Parathyroid adenoma (tissue), 2 donors: ENCODE measurements around the gene KRT86.
A peak's percentile ranks its signal among the peaks of the same experiment; 100 is the strongest.

Experiments used
- H2AFZ ChIP-seq: fragments of 300-600 bp; sonication (generic); one replicate; pipeline ENCODE4 v1.7.0; 2017; ENCODE audit warnings: antibody characterized with exemption, mild to moderate bottlenecking
- H3K27ac ChIP-seq: fragments of 300-600 bp; sonication (generic); one replicate; pipeline ENCODE4 v1.7.0; 2017
- H3K27me3 ChIP-seq: fragments of 300-600 bp; sonication (generic); one replicate; pipeline ENCODE4 v1.7.0; 2017; ENCODE audit warnings: low read length; ENCODE audit not compliant: control insufficient read depth, insufficient read depth
- H3K36me3 ChIP-seq: fragments of 300-600 bp; sonication (generic); one replicate; pipeline ENCODE4 v1.7.0; 2017; ENCODE audit warnings: low read length; ENCODE audit not compliant: control insufficient read depth, insufficient read depth
- H3K4me1 ChIP-seq: fragments of 300-600 bp; sonication (generic); one replicate; pipeline ENCODE4 v1.7.0; 2017; ENCODE audit warnings: control low read depth
- H3K4me2 ChIP-seq: fragments of 300-600 bp; sonication (generic); one replicate; pipeline ENCODE4 v1.7.0; 2017; ENCODE audit warnings: low read length
- H3K4me3 ChIP-seq: fragments of 300-600 bp; sonication (generic); one replicate; pipeline ENCODE4 v1.7.0; 2017; ENCODE audit warnings: low read depth, low read length
- H3K79me2 ChIP-seq: fragments of 300-600 bp; sonication (generic); one replicate; pipeline ENCODE4 v1.7.0; 2017; ENCODE audit warnings: control low read depth
- H3K9ac ChIP-seq: fragments of 300-600 bp; sonication (generic); one replicate; pipeline ENCODE4 v1.7.0; 2017; ENCODE audit warnings: mild to moderate bottlenecking
- H3K9me3 ChIP-seq: fragments of 300-600 bp; sonication (generic); one replicate; pipeline ENCODE4 v1.7.0; 2017; ENCODE audit warnings: low read length; ENCODE audit not compliant: control insufficient read depth
- TF ChIP-seq, protein P1 (sequence below): fragments of 300-600 bp; sonication (generic); IDR thresholded peaks from one replicate; pipeline ENCODE4 v1.7.0; 2017; ENCODE audit warnings: antibody characterized with exemption, mild to moderate bottlenecking
- donor health status: primary hyperparathyroidism.

Gene KRT86

GRCh38 chr12:52305921-52306705, 31.7 kb downstream of the KRT86 start:
- Histone ChIP-seq H3K9me3 (no peaks in the 10 kb centered on the region), H3K4me3 (no peak overlapping the region), H3K4me1 (peaks cover 9% of the 10 kb centered on the region), H3K36me3 (no peaks in the 10 kb centered on the region), H3K79me2 (no peaks in the 10 kb centered on the region), H3K9ac (no peak overlapping the region), H3K27me3 (no peaks in the 10 kb centered on the region), H3K4me2 (no peak overlapping the region), H3K27ac (no peak overlapping the region), H2AFZ (no peak overlapping the region)
- TF ChIP-seq, protein P1, sequence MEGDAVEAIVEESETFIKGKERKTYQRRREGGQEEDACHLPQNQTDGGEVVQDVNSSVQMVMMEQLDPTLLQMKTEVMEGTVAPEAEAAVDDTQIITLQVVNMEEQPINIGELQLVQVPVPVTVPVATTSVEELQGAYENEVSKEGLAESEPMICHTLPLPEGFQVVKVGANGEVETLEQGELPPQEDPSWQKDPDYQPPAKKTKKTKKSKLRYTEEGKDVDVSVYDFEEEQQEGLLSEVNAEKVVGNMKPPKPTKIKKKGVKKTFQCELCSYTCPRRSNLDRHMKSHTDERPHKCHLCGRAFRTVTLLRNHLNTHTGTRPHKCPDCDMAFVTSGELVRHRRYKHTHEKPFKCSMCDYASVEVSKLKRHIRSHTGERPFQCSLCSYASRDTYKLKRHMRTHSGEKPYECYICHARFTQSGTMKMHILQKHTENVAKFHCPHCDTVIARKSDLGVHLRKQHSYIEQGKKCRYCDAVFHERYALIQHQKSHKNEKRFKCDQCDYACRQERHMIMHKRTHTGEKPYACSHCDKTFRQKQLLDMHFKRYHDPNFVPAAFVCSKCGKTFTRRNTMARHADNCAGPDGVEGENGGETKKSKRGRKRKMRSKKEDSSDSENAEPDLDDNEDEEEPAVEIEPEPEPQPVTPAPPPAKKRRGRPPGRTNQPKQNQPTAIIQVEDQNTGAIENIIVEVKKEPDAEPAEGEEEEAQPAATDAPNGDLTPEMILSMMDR = no peak

DNA sequence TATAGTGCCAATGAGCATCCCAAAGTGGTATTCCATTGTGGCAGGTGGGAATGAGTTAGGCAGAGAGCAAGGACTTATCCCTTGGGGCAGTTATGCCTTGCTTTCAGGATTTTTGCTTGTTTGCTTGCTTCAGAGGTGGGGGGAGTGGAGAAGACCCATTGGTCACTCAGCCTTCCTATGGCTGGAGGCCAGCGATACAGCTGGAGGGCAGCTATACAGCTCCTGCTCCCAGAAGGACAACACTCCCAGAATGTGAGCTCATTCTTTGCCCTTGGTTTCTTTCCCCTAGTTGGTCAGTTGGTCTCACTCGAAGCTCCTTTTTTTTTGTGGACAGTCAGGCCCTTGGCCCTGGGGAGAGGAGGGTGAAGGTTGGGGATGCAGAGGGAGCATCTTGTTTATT, 32.3 kb downstream of the KRT86 start:
- TF ChIP-seq, protein P1 = no peak
- Histone ChIP-seq H2AFZ (no peak overlapping the region), H3K4me1 (peaks cover 9% of the 10 kb centered on the region), H3K4me3 (no peak overlapping the region), H3K9ac (no peak overlapping the region), H3K9me3 (no peaks in the 10 kb centered on the region), H3K36me3 (no peaks in the 10 kb centered on the region), H3K4me2 (no peak overlapping the region), H3K79me2 (no peaks in the 10 kb centered on the region), H3K27ac (no peak overlapping the region), H3K27me3 (no peaks in the 10 kb centered on the region)

DNA sequence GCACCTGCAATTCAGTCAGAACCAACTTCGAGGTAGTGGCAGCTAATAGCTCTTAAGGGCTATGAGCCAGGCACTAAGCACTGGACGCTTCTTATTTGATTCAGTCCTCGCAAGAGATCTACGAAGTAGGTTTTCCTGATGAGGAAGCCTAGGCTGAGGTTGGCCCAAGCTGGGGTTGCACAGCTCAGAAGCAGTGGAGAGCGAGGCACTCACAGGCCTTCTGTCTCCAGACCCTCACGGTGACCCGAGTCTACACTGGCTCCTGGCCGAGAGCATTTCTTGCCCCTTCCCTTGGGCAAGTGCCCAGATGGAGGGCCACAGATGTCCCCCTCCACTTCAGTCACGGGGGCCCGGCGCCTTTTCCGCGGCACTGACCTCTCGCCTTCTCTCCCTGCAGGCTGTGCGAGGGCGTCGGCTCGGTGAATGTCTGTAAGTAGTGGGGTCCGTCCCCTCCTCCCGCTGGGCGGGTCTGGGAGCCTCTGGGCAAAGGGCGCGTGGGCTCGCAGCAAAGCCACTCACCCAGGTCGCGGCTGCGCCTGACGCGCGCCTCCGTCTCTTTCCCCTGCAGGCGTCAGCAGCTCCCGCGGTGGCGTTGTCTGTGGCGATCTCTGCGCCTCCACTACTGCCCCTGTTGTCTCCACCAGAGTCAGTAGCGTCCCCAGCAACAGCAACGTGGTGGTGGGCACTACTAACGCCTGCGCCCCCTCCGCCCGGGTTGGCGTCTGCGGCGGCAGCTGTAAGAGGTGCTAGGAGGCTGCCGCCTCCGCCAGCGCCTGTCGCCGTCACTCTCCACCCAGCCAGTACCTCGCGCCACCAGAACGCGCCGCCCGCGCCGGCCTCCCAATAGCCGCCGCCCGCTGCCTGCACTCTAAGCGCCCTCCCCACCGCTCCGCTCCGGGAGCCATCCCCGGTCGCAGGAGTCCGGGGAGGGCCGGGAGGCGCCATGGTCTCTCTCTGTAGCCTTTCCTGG, 33.7 kb downstream of the KRT86 start:
- no peaks in the 10 kb centered on the region for H3K36me3 ChIP-seq
- H3K27ac ChIP-seq = peak overlapping the region; percentile 78
- TF ChIP-seq, protein P1 = peak; percentile 8
- peak overlapping the region; percentile 93 for H3K4me2 ChIP-seq
- no peak overlapping the region for H3K9ac ChIP-seq
- H3K27me3 ChIP-seq = no peaks in the 10 kb centered on the region
- no peaks in the 10 kb centered on the region for H3K79me2 ChIP-seq
- peak overlapping the region; percentile 47 for H3K4me3 ChIP-seq
- peaks cover 9% of the 10 kb centered on the region for H3K4me1 ChIP-seq
- peak overlapping the region; percentile 92 for H2AFZ ChIP-seq
- no peaks in the 10 kb centered on the region for H3K9me3 ChIP-seq

GRCh38 chr12:52308806-52309425, 34.5 kb downstream of the KRT86 start:
- H3K4me2 ChIP-seq = peak overlapping the region; percentile 93
- H3K36me3 ChIP-seq = no peaks in the 10 kb centered on the region
- peak overlapping the region; percentile 78 for H3K27ac ChIP-seq
- no peaks in the 10 kb centered on the region for H3K9me3 ChIP-seq
- H3K4me3 ChIP-seq = peak overlapping the region; percentile 47
- peak overlapping the region; percentile 92 for H2AFZ ChIP-seq
- TF ChIP-seq, protein P1 = no peak
- H3K9ac ChIP-seq = no peak overlapping the region
- no peaks in the 10 kb centered on the region for H3K27me3 ChIP-seq
- H3K4me1 ChIP-seq = peaks cover 9% of the 10 kb centered on the region
- no peaks in the 10 kb centered on the region for H3K79me2 ChIP-seq
